ENCODE measurements around the gene SIAH1. TPM values are rescaled to one million over a fixed set of nuclear protein-coding genes. Genes with fewer than 3 reads are reported as not detected.
"Not testable (repeated sequence)": the region's sequence is repeated elsewhere in the genome, so short reads cannot be mapped to it uniquely, and the experiment has no call there.

Gene SIAH1
- total RNA-seq, 2 experiments from 2014 or later: 13.7 to 14.6 TPM

DNA sequence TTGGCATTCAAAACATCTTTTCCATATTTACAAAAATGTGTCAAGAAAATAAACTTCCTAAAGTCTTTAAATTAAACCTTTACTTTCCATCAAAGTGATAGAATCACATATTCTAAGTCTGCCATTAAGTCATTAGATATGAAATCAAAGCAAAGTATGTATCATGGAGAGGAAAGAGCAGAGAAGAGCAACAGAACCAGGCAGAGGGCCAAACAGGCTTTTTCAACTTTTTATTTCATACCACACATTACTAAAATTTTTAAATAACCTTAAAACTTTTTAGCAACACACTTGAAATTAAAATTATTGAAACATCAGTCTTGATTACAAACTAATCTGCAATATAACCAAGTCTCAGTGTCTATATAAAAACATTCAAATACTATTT is 13.8 kb downstream of the SIAH1 start:
- H3K9me3 Mint-ChIP-seq: no peaks in the 10 kb centered on the region
- CTCF ChIA-PET: interaction anchor here (1.2 kb wide), 1 partner anchor 259 kb away, joined by 5 read pairs; no protein-coding TSS in a partner anchor
- no peak overlapping the region for H3K4me3 Mint-ChIP-seq
- intact Hi-C loops (cut with micrococcal nuclease): no loop called here
- peaks cover 36% of the 10 kb centered on the region for H3K4me1 Mint-ChIP-seq (ENCODE audit: low read depth)
- DNase-seq: no peak
- no peaks in the 10 kb centered on the region for H3K27me3 Mint-ChIP-seq (ENCODE audit: low read depth)
- H3K27ac Mint-ChIP-seq: no peak overlapping the region
- H3K36me3 Mint-ChIP-seq (ENCODE audit: low read depth): peaks cover 2% of the 10 kb centered on the region

DNA sequence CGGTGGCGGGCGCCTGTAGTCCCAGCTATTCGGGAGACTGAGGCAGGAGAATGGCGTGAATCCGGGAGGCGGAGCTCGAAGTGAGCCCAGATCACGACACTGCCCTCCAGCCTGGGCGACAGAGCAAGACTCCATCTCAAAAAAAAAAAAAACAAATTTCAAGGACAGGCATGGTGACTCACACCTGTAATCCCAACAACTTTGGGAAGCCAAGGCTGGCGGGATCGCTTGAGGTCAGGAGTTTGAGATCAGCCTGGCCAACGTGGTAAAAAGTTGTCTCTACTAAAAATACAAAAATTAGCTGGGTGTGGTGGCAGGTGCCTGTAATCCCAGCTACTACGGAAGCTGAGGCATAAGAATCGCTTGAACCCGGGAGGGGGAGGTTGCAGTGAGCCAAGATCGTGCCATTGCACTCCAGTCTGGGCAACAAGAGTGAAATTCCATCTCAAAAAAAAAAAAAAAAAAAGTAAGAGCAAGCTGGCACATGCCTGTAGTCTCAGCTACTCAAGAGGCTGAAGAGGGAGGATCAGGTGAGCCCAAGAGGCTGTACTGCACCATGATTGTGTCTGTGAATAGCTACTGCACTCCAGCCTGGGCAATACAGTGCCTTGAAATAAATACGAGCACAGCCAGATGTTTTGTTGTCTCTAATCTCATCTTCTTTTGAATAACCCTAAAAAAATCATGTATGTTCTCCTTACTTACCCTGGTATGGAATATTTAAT is 14.4 kb downstream of the SIAH1 start:
- DNase-seq; H3K27ac Mint-ChIP-seq; H3K4me3 Mint-ChIP-seq; H3K9me3 Mint-ChIP-seq; H3K36me3 Mint-ChIP-seq (ENCODE audit: low read depth); H3K27me3 Mint-ChIP-seq (ENCODE audit: low read depth); intact Hi-C loops (cut with micrococcal nuclease): not testable (repeated sequence)
- CTCF ChIA-PET: interaction anchor here (0.6 to 1.2 kb wide), 2 partner anchors 133 to 259 kb away, joined by 4 to 5 read pairs; no protein-coding TSS in a partner anchor
- peaks cover 39% of the 10 kb centered on the region for H3K4me1 Mint-ChIP-seq (ENCODE audit: low read depth)

DNA sequence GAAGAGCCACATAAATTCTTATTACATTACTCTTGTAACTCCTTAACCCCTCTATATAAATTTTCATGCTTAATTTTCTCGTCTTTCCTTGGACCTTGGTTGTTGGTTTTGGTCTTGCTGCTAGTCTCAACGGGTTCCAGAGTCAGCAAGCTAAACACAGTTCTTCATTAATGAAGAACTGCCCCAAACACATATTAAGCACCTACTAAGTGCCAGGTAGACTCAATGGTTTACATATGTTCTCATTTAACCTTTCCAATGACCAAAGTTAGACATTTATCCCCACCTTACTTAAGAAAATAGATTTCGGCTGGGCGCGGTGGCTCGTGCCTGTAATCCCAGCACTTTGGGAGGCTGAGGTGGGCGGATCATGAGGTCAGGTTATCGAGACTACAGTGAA is 15.0 kb downstream of the SIAH1 start:
- CTCF ChIA-PET: interaction anchor here (1.2 to 1.5 kb wide), 4 partner anchors 8 to 260 kb away, joined by 3 to 9 read pairs (median 4); no protein-coding TSS in a partner anchor
- Mint-ChIP-seq H3K36me3 (ENCODE audit: low read depth) (peaks cover 4% of the 10 kb centered on the region), H3K4me1 (ENCODE audit: low read depth) (peaks cover 44% of the 10 kb centered on the region), H3K4me3 (no peak overlapping the region), H3K9me3 (no peaks in the 10 kb centered on the region), H3K27ac (no peak overlapping the region), H3K27me3 (ENCODE audit: low read depth) (no peaks in the 10 kb centered on the region)
- DNase-seq: no peak
- intact Hi-C loops (cut with micrococcal nuclease): no loop called here

DNA sequence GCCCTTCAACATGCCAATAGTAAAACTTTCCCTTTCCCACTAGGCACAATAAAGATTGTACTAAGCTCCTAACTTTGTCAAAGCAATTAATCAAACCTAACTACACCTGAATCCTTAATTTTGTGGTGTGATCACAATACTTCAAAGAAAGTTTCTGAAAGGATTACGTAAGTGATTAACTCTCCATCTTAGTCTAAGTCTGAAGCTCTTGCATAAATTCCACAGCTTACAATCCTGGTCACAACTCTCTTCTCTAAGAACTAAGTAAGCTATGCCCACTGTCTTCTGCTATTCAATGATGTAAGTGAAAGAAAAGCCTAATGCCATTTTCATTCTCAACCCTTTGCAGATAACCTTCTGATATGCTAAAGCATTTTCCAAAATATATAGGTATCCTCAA is 15.4 kb downstream of the SIAH1 start:
- H3K4me3 Mint-ChIP-seq: no peak overlapping the region
- no peaks in the 10 kb centered on the region for H3K27me3 Mint-ChIP-seq (ENCODE audit: low read depth)
- intact Hi-C loops (cut with micrococcal nuclease): loop anchor here (5.0 to 10.0 kb wide), 5 partner anchors 88 to 1965 kb away; partner anchors contain the start of gene DNAJA2
- H3K9me3 Mint-ChIP-seq: no peaks in the 10 kb centered on the region
- H3K27ac Mint-ChIP-seq: no peak overlapping the region
- peaks cover 49% of the 10 kb centered on the region for H3K4me1 Mint-ChIP-seq (ENCODE audit: low read depth)
- no peak for DNase-seq
- CTCF ChIA-PET: interaction anchor here (1.3 to 1.8 kb wide), 5 partner anchors 9 to 254 kb away, joined by 3 to 9 read pairs (median 5); no protein-coding TSS in a partner anchor
- H3K36me3 Mint-ChIP-seq (ENCODE audit: low read depth): peaks cover 4% of the 10 kb centered on the region

DNA sequence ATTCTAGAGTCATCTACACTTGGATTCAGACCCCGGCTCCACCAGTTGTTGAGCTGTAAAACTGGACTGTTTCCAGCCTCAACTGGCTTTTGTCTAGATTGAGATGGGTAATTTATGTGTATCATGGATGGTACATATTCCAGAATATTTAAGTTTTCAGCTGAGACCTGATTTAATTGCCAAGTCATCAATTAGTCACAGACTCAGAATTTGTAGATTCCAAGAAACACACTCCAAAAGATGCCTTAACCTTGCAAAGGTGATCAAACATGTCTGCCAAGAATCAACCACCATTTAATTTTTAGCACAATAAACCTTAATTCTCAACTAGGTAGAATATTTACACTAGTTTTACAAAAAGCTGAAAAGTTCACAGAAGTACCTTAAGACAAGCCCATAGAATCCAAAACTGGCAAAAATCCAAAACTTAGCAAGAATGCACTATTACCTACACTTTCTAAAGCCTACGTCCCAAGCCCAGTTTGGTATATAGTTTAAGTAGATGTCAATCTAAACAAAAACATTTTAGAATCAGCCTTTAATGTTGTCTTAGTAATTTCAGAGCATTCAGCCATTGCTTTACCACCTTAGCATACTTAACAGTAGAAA is 17.7 kb downstream of the SIAH1 start:
- intact Hi-C loops (cut with micrococcal nuclease): loop anchor here (5.0 to 10.0 kb wide), 5 partner anchors 90 to 1967 kb away; partner anchors contain the start of gene DNAJA2
- DNase-seq: no peak
- CTCF ChIA-PET: interaction anchor here (2.6 to 4.2 kb wide), 2 partner anchors 13 to 255 kb away, joined by 21 to 28 read pairs; no protein-coding TSS in a partner anchor
- H3K27me3 Mint-ChIP-seq (ENCODE audit: low read depth): no peaks in the 10 kb centered on the region
- H3K36me3 Mint-ChIP-seq (ENCODE audit: low read depth): peaks cover 4% of the 10 kb centered on the region
- no peaks in the 10 kb centered on the region for H3K9me3 Mint-ChIP-seq
- peaks cover 56% of the 10 kb centered on the region for H3K4me1 Mint-ChIP-seq (ENCODE audit: low read depth)
- H3K4me3 Mint-ChIP-seq: no peak overlapping the region
- peak overlapping the region; percentile 100 for H3K27ac Mint-ChIP-seq

DNA sequence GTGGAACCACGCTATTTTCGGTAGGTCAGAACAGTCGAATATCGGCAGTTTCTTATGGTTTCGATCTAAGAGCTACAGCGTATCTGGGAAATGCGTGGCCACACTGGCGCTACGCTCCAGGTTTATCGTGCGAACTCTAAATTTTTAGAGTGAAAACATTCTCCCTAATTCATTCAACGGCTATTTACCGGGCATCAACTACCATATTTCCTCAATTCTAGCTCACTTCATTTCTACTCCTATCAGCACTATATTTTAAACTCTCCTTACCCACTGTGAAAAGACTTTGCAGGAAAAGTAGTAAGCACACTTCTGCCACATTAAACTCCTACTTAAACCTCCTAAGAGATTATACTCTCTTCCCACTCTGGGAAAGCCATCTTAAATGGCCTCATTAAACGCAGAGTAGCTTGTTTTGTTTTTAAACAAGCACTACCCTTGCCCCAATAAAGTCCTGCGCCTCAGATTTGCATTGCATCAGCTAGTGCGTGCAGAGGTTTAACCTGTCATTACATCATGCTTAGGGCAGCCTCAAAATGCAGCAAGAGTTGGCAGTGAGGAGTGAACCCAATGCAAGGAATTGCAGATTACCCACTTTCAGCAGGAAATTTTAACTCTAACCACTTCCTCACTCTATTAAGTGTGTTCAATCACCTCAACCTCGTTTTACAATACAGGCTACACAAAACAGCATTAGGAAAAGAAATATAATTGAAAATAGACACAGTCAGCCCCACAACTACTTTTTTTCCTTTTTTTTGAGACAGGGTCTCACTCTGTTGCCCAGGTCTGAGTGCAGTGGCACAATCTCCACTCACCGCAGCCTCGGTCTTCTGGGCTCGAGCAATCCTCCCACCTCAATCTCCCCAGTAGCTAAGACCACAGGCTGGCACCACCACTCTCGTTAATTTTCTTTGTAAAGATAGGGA is 18.8 kb downstream of the SIAH1 start:
- CTCF ChIA-PET: interaction anchor here (0.5 to 4.2 kb wide), 5 partner anchors 12 to 264 kb away, joined by 4 to 28 read pairs (median 7); no protein-coding TSS in a partner anchor

DNA sequence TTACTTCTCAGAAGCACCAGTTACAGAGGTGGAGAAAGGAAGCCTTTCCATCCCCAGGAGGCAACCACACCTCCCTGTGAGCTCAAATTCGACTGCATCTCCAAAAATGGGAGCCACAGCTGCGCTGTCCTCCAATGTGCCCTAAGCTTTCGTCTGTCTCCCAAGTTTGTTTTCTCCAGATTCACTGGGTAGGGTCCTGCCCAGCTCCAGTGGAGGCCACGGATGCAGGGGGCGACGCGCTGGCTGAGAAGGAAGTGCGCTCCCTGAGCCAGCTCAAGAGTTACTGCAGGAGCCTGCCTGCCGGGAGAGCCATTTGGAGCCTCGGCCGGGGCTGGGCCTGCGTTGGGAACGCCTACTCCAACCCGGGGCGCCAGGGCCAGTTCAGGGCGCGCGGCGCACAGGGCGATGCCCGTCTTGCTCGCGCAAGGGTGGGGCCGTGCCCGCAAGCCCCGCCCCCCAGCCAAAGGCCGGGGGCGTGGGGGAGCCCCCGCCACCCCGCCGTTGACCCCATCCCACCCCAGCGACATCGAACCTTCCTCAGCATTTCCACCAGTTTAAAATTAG is 19.5 kb downstream of the SIAH1 start:
- H3K36me3 Mint-ChIP-seq (ENCODE audit: low read depth): peaks cover 7% of the 10 kb centered on the region
- H3K4me3 Mint-ChIP-seq: peak overlapping the region; percentile 99
- H3K4me1 Mint-ChIP-seq (ENCODE audit: low read depth): peaks cover 65% of the 10 kb centered on the region
- H3K9me3 Mint-ChIP-seq: no peaks in the 10 kb centered on the region
- H3K27ac Mint-ChIP-seq: peak overlapping the region; percentile 100
- no peaks in the 10 kb centered on the region for H3K27me3 Mint-ChIP-seq (ENCODE audit: low read depth)
- intact Hi-C loops (cut with micrococcal nuclease): loop anchor here (1.0 to 10.0 kb wide), 9 partner anchors 20 to 1969 kb away; partner anchors contain the start of genes DNAJA2, LONP2 and SIAH1
- peak; percentile 88 for DNase-seq
- CTCF ChIA-PET: interaction anchor here (0.5 to 4.2 kb wide), 6 partner anchors 11 to 265 kb away, joined by 4 to 28 read pairs (median 6); no protein-coding TSS in a partner anchor

More for the DNA sequence above, 18.8 kb downstream of the SIAH1 start:
- DNase-seq: peak; percentile 86
- Mint-ChIP-seq H3K9me3 (no peaks in the 10 kb centered on the region), H3K27me3 (ENCODE audit: low read depth) (no peaks in the 10 kb centered on the region), H3K4me3 (peak overlapping the region; percentile 99), H3K27ac (peak overlapping the region; percentile 100), H3K4me1 (ENCODE audit: low read depth) (peaks cover 61% of the 10 kb centered on the region), H3K36me3 (ENCODE audit: low read depth) (peaks cover 9% of the 10 kb centered on the region)
- intact Hi-C loops (cut with micrococcal nuclease): loop anchor here (1.0 to 10.0 kb wide), 9 partner anchors 19 to 1968 kb away; partner anchors contain the start of genes DNAJA2, LONP2 and SIAH1

DNA sequence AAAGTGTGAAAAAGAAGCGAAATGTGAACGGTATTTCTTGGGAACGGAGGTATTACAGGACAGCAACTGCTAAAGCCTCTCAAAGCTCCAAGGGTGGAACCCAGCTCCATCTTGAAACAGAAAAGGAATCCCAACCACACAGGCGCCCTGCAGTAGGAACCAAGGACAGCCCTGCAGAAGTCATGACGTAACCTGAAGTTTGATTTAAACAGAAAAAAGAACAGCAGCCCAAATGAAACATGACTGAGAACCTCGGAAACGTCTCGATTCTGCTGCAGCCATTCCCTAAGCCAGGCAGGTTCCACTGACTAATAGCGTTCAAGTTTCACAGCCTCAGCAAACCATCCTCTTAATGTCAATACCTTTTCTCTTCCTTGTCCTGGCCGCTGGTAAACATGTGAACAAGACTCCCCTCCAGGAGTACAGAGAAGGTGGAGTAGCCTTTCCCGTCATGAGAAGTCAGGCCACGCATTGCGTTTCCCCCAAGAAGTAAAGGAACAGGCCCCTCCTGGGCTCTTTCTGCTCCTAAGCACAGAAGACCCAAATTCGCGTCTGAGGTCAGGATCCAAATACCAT is 20.1 kb downstream of the SIAH1 start:
- Mint-ChIP-seq H3K4me3 (peak overlapping the region; percentile 99), H3K9me3 (no peaks in the 10 kb centered on the region), H3K4me1 (ENCODE audit: low read depth) (peaks cover 64% of the 10 kb centered on the region), H3K36me3 (ENCODE audit: low read depth) (peaks cover 7% of the 10 kb centered on the region), H3K27ac (peak overlapping the region; percentile 71), H3K27me3 (ENCODE audit: low read depth) (no peaks in the 10 kb centered on the region)
- intact Hi-C loops (cut with micrococcal nuclease): loop anchor here (5.0 to 10.0 kb wide), 5 partner anchors 92 to 1970 kb away; partner anchors contain the start of gene DNAJA2
- DNase-seq: no peak
- CTCF ChIA-PET: interaction anchor here (0.7 to 4.2 kb wide), 5 partner anchors 11 to 265 kb away, joined by 3 to 28 read pairs (median 7); no protein-coding TSS in a partner anchor

DNA sequence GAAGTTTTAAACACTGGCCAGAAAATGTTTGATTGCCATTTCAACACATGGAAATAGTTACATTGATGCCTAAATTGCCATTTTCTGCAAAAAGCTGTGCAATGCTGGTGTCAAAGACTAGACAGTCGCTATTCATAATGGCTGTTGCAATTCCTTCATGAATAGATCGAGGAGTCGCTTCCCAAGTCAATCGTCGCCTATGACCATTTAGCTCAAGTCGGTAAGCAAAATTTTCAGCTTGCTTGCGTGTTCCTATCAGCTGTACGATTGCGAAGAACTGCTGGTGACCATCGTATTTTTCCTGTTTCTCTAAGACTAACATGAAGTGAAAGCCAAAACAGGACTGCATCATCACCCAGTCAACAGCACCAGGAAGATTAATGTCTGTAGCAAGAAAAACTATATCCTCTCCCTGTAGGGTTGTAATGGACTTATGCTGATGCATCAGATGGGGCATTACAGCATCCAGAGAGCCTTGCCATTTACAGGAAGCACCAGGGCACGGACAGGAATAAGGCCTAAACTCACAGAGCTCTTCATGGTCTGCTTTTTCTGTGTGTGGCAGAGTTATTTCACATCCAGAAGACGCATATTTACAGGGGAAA is 23.6 kb downstream of the SIAH1 start:
- H3K27me3 Mint-ChIP-seq (ENCODE audit: low read depth): no peaks in the 10 kb centered on the region
- H3K4me1 Mint-ChIP-seq (ENCODE audit: low read depth): peaks cover 38% of the 10 kb centered on the region
- peaks cover 10% of the 10 kb centered on the region for H3K36me3 Mint-ChIP-seq (ENCODE audit: low read depth)
- intact Hi-C loops (cut with micrococcal nuclease): loop anchor here (10.0 kb wide), 1 partner anchor 1973 kb away; no protein-coding TSS in a partner anchor
- DNase-seq: no peak
- no peak overlapping the region for H3K27ac Mint-ChIP-seq
- CTCF ChIA-PET: interaction anchor here (3.6 kb wide), 1 partner anchor 262 kb away, joined by 13 read pairs; no protein-coding TSS in a partner anchor
- H3K9me3 Mint-ChIP-seq: no peaks in the 10 kb centered on the region
- no peak overlapping the region for H3K4me3 Mint-ChIP-seq

DNA sequence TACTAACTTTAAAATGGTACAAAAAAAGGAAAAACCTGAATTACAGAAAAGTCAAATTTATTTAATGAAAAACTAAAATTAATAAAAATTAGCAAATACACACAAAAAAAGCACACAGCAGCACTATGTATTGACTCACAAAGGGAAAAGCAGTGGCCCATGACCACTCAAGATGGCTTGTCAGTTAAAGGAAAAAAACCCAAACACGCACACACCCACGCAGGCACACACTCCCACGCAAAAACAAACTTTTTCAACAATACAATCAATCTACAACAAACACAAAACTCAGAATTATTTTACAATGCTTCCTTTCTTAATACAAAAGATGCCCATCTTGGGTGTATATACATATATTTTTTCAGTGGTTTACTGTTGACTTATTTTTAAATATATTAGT is 24.2 kb downstream of the SIAH1 start:
- H3K36me3 Mint-ChIP-seq (ENCODE audit: low read depth): peaks cover 8% of the 10 kb centered on the region
- H3K27me3 Mint-ChIP-seq (ENCODE audit: low read depth): no peaks in the 10 kb centered on the region
- no peak overlapping the region for H3K4me3 Mint-ChIP-seq
- no peak for DNase-seq
- H3K27ac Mint-ChIP-seq: no peak overlapping the region
- CTCF ChIA-PET: interaction anchor here (1.2 to 3.6 kb wide), 3 partner anchors 19 to 269 kb away, joined by 3 to 13 read pairs (median 5); no protein-coding TSS in a partner anchor
- H3K4me1 Mint-ChIP-seq (ENCODE audit: low read depth): peaks cover 33% of the 10 kb centered on the region
- H3K9me3 Mint-ChIP-seq: no peaks in the 10 kb centered on the region
- intact Hi-C loops (cut with micrococcal nuclease): loop anchor here (10.0 kb wide), 1 partner anchor 1974 kb away; no protein-coding TSS in a partner anchor
